Ovary (tissue), 9 donors: ENCODE data around the gene TLE7. TPM values are rescaled to one million over a fixed set of nuclear protein-coding genes. Genes with fewer than 3 reads are reported as not detected.

Experiments used
- DNase-seq, 5 donors: peaks; one replicate each; pipeline ENCODE4 v3.0.0-alpha.2; 2019 to 2020
- H3K27ac ChIP-seq, 2 donors: fragments of 200-600 bp; one replicate each; pipeline versions ENCODE4 v1.5.1 to v1.8.0; 2019 to 2022
- H3K27me3 ChIP-seq: fragments of 200-600 bp; one replicate; pipeline ENCODE4 v1.8.0; 2022
- H3K36me3 ChIP-seq: fragments of 200-600 bp; sonication (generic); one replicate; pipeline ENCODE4 v1.5.1; 2019
- H3K4me1 ChIP-seq: one replicate; pipeline ENCODE4 v1.8.1; 2013; ENCODE audit warnings: mild to moderate bottlenecking, moderate library complexity; ENCODE audit not compliant: insufficient read depth
- H3K4me3 ChIP-seq: fragments of 200-600 bp; sonication (generic); one replicate; pipeline ENCODE4 v1.5.1; 2017
- H3K9me3 ChIP-seq, 2 donors: fragments of 200-600 bp in 1 of 2; sonication (generic) in 1 of 2; one replicate each; pipeline versions ENCODE4 v1.5.1 to v1.8.1; 2013 to 2019; ENCODE audit warnings: mild to moderate bottlenecking in 1 of 2, moderate library complexity in 1 of 2
- EP300 ChIP-seq: sonication (generic); formaldehyde crosslinking; IDR thresholded peaks from one replicate; pipeline ENCODE4 v1.6.1; 2017; ENCODE audit warnings: antibody characterized with exemption
- POLR2A ChIP-seq: fragments of 450-650 bp; IDR thresholded peaks from one replicate; pipeline ENCODE4 v1.6.1; 2017; ENCODE audit warnings: antibody characterized with exemption, mild to moderate bottlenecking, moderate library complexity
- WGBS, 3 donors: extraction: QIAGEN DNeasy Blood & Tissue Kit in 1 of 3; methylation state at CpG; one replicate each; pipeline versions ENCODE4 v1.1.5 to v1.1.7; 2013 to 2017; 5-methylcytosine and 5-hydroxymethylcytosine counted together
- intact Hi-C, 4 donors: fragments of 100-400 bp; cut with DNase I; formaldehyde crosslinking; loops; one replicate each; pipeline versions ENCODE4 v1.11.0 to v1.15.1; 2022 to 2023
- polyA plus RNA-seq, 2 donors: library from polyadenylated mRNA; stranded (reverse); fragments of 200-250 nt in 1 of 2; fragments of 350-450 nt in 1 of 2; fragmentation: Illumina TruSeq in 1 of 2; extraction: RNeasy Lipid Tissue Mini Kit (QIAGEN cat#74804) in 1 of 2; gene quantifications; one replicate each; pipeline ENCODE4 v1.2.3, GENCODE V29; 2013 to 2014
- total RNA-seq, 7 donors: library from RNA; depleted of rRNA in 2 of 7; stranded (reverse); fragments of >200 nt in 2 of 7; fragmentation: NEBNext Ultra II Directional in 3 of 7; extraction: Animal tissue kit (Norgen Biotek cat#: 25700) in 3 of 7; gene quantifications; one replicate each; pipeline versions ENCODE4 v1.1.0 to v1.2.4, GENCODE V29; 2016 to 2023
- TF ChIP-seq, protein P1 (sequence below), 3 donors: fragments of 450-650 bp in 2 of 3; fragments of 200-600 bp in 1 of 3; IDR thresholded peaks; one replicate each; pipeline versions ENCODE4 v1.5.1 to v1.8.0; 2016 to 2022; ENCODE audit warnings: antibody characterized with exemption in 3 of 3, mild to moderate bottlenecking in 1 of 3
- donor health status: DM: no; HTN: no; CAD: no; lungs with moderate emphysema.
- donor health status: DM: no; HTN: no; CAD: no.
- donor health status: Bipolar disorder and iron deficiency.
- donor health status: DM: yes; HTN: yes; CAD: no.
- donor health status: DM: no; HTN: no; CAD: no.
- donor health status: DM: yes; HTN: yes; CAD: no.

TLE7 gene
- total and polyA plus RNA-seq, 9 donors: 0.10 TPM; not detected in 8

DNA sequence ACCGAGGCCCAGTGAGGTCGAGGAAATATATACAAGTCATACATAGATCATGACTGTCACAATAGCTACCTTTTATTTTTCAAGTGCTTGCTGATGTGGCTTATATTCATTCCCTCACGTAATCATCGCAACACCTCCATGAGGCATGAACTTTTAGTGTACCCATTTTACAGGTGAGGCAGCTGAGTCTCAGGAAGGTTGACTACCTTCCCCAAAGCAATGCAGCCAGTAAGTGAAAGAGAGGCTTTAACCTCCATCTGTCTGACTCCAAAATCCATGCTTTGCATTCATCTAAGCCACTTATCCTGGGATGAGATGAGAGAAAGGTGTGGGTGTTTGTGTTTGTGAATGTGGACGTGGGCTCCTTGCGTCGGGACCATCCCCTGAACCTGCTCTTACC, 52.5 kb downstream of the TLE7 start:
- no peak overlapping the region for H3K4me3 ChIP-seq
- DNase-seq: no peak
- no peak overlapping the region for H3K27ac ChIP-seq
- H3K9me3 ChIP-seq: no peaks in the 10 kb centered on the region
- H3K36me3 ChIP-seq: no peaks in the 10 kb centered on the region
- intact Hi-C loops: no loop called here
- no peaks in the 10 kb centered on the region for H3K27me3 ChIP-seq
- no peaks in the 10 kb centered on the region for H3K4me1 ChIP-seq
- 66 to 71% (median 70%) methylated on average over 7 of the region's 7 CpGs for WGBS, 3 donors
- TF ChIP-seq, protein P1, sequence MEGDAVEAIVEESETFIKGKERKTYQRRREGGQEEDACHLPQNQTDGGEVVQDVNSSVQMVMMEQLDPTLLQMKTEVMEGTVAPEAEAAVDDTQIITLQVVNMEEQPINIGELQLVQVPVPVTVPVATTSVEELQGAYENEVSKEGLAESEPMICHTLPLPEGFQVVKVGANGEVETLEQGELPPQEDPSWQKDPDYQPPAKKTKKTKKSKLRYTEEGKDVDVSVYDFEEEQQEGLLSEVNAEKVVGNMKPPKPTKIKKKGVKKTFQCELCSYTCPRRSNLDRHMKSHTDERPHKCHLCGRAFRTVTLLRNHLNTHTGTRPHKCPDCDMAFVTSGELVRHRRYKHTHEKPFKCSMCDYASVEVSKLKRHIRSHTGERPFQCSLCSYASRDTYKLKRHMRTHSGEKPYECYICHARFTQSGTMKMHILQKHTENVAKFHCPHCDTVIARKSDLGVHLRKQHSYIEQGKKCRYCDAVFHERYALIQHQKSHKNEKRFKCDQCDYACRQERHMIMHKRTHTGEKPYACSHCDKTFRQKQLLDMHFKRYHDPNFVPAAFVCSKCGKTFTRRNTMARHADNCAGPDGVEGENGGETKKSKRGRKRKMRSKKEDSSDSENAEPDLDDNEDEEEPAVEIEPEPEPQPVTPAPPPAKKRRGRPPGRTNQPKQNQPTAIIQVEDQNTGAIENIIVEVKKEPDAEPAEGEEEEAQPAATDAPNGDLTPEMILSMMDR (IDR thresholded peaks at IDR 0.05): no peak
- no peak for TF ChIP-seq EP300
- no peak for TF ChIP-seq POLR2A

DNA sequence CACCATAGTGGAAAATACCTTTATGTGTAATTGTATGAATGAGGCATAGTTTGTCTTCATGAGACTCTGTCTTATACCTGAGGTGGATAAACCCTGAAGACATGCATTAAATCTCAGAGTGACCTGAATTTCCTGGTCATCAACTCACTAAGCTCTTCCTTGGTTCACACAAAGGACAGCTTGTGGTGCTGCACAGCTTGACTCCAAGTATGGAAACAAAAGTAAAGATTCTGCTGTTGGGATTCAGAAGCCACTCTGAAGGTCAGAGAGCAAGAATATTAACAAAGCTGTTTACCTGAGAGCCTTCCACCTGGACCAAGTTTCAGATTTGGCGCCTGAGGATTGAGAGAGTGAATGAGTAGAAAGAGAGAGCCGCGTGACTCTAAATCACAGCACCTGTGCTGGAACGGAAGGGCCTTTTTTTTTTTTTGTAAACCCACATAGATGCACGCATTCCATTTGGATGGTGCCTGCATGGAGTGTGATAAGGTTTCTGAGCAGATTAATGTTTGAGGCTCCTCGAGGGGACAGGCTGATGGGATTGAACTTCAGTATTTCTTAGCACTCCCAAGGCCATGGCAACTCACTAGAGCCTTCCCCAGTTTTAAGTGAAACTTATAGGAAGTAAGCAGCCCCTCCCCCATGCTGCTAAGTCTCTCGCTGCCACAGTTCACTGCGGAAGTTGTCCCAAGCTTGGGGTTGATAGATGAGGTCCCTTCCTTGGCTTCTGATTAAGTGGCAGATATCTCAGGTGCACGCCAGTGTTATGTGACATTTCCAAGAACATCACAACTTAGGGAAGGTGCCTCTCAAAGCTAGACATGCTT, 54.6 kb downstream of the TLE7 start:
- no peaks in the 10 kb centered on the region for H3K4me1 ChIP-seq
- intact Hi-C loops: no loop called here
- no peak overlapping the region for H3K4me3 ChIP-seq
- no peaks in the 10 kb centered on the region for H3K9me3 ChIP-seq
- H3K36me3 ChIP-seq: no peaks in the 10 kb centered on the region
- H3K27me3 ChIP-seq: no peaks in the 10 kb centered on the region
- WGBS, 3 donors: 22 to 26% (median 26%) methylated on average over 9 of the region's 9 CpGs
- TF ChIP-seq, protein P1 (IDR thresholded peaks at IDR 0.05): no peak
- TF ChIP-seq EP300 (no peak), POLR2A (no peak)
- no peak for DNase-seq
- H3K27ac ChIP-seq: no peak overlapping the region

DNA sequence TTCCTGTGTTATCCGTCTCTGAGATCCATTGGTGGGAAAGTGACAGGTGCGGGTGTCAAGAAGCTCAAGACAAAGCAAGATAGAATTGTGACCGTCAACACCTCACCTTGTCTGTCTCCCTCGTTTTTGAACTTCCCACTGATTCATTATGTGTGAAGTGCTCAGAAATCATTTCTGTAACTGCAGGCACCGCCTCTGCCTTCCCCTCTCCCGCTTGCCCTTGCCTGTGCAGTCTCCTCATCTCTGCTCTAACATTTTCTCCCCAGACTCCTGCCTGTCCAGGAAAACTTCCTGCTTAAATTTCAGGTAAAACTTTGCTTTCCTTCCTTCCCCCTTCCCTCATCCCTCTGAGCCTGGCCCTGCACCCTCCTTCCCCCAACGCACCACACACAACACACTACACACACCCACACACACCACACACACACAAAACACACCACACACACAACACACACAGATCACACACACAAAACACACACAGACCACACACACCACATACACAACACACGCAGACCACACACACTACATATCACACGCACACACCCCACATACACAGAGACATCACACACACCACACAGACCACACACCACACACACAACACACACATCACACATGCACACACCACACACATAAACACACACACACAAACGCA, 57.7 kb downstream of the TLE7 start:
- Histone ChIP-seq H3K4me3 (no peak overlapping the region), H3K27me3 (no peaks in the 10 kb centered on the region), H3K9me3 (no peaks in the 10 kb centered on the region), H3K27ac (no peak overlapping the region), H3K4me1 (no peaks in the 10 kb centered on the region), H3K36me3 (no peaks in the 10 kb centered on the region)
- TF ChIP-seq EP300 (no peak), POLR2A (no peak)
- TF ChIP-seq, protein P1 (IDR thresholded peaks at IDR 0.05): no peak
- no peak for DNase-seq
- intact Hi-C loops: no loop called here
- 63 to 67% (median 63%) methylated on average over 10 of the region's 10 CpGs for WGBS, 3 donors

DNA sequence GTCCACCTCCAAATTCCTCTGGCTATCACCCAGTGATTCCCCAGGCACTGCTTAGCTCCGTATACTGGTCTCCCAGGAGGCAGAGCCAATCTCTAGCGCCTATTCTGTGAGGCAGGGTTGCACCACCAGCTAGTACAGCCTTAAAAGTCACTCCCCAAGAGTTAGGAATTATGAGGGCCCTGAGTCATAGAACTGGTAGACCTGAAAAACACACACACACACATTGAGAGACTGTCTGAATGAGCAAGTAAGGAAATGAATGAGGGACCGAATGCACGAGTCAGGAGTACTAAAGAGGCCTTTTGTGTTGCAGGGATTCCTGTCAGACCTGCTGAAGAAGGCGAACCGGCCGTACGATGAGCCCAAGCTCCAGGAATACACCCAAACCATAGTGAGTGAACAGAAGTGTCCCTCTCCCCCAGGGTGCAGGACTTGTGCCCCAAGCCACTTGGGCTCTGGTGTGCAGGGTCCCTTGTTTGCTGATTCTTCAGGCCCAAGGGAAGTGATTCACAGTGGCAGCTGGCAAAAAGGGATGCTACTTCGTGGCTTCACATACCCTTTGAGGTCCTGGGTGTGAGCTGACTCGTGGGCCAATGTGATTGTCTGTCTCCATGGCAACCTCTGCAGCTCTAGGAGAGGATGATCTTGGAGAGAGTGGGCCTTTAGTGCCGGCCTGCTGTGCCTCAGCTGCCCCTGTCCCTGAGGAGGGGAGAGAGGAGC, 58.6 kb downstream of the TLE7 start:
- Histone ChIP-seq H3K27me3 (no peaks in the 10 kb centered on the region), H3K36me3 (no peaks in the 10 kb centered on the region), H3K4me3 (no peak overlapping the region), H3K9me3 (no peaks in the 10 kb centered on the region), H3K27ac (no peak overlapping the region), H3K4me1 (no peaks in the 10 kb centered on the region)
- DNase-seq: no peak
- WGBS, 3 donors: 62 to 65% (median 65%) methylated on average over 11 of the region's 11 CpGs
- TF ChIP-seq, protein P1 (IDR thresholded peaks at IDR 0.05): no peak
- TF ChIP-seq POLR2A (no peak), EP300 (no peak)
- intact Hi-C loops: no loop called here
